ENCODE results near the gene PLCD3. TPM values are rescaled to one million over a fixed set of nuclear protein-coding genes. Genes with fewer than 3 reads are reported as not detected.
A peak's percentile ranks its signal among the peaks of the same experiment; 100 is the strongest.

The PLCD3 gene
- total and polyA plus RNA-seq, 9 of the 15 experiments (the other 6 are each of a cell fraction or from before 2014, with no cell fraction given) = 0.20 to 22.6 (median 7.5) TPM

DNA sequence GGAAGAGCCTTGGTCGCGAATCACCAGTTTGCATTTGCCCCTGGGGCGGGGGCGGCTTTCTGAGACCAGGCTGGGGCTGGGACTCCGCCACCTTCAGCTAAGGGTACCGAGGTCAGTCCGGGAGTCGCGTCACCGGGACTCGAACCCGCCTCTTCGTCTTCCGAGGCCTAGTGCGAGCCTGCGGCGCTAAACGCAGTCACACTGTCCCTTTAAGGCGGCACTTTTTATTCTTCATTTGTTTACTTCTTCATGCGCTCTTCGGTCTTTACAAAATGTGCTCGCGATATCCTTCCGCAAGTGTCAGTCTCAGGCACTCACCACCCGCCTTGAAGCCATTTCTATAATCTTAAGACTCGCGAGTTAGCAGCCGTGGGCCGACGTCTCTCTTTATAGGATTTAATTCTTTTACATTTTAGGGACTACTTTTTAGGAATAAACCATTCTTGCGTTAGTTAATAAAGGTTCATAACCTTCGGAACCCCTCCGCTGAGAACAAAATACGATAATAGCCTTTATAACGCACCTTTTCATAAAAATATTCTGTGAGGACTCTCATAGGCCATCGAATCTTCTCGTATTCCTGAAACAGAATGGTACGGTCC lies 15.4 kb upstream of the PLCD3 start (continued):
- TF ChIP-seq CCNT2 (IDR thresholded peaks at IDR 0.05; ENCODE audit: borderline replicate concordance, extremely low read depth, insufficient read length, low read depth, low read length) (peak; percentile 50), ZNF217 (CRISPR knock-in tag; IDR thresholded peaks at IDR 0.05) (no peak), CEBPG (CRISPR knock-in tag; IDR thresholded peaks at IDR 0.05) (no peak), CEBPG (tag; conservative IDR thresholded peaks at IDR 0.05 in 1 of 2, IDR thresholded peaks at IDR 0.05 in 1 of 2) (no peak), SETDB1 (IDR thresholded peaks at IDR 0.05; ENCODE audit: low read length) (no peak), ZNF41 (CRISPR knock-in tag; conservative IDR thresholded peaks at IDR 0.05) (peak; percentile 65; the same call in 1 of the 2 replicates), KDM1A (IDR thresholded peaks at IDR 0.05) (no peak), MTA2 (IDR thresholded peaks at IDR 0.05; ENCODE audit: low read depth) (peak; percentile 37; the same call in 1 of the 2 replicates), PCBP1 (IDR thresholded peaks at IDR 0.05; ENCODE audit: low read depth, low read length, poor library complexity, severe bottlenecking) (no peak), ZNF75A (CRISPR knock-in tag; IDR thresholded peaks at IDR 0.05) (no peak), C11orf30 (IDR thresholded peaks at IDR 0.05; ENCODE audit: low read depth) (0 out of 2 replicates have a peak, but pooled peaks have one; percentile 2), CXXC5 (CRISPR knock-in tag; IDR thresholded peaks at IDR 0.05) (no peak; the same call in 1 of the 2 replicates), ZFPM2 (CRISPR knock-in tag; IDR thresholded peaks at IDR 0.05) (peak; percentile 24; the same call in 1 of the 2 replicates), KAT8 (IDR thresholded peaks at IDR 0.05; ENCODE audit: low read depth) (no peak)
- TF ChIP-seq, protein P1, sequence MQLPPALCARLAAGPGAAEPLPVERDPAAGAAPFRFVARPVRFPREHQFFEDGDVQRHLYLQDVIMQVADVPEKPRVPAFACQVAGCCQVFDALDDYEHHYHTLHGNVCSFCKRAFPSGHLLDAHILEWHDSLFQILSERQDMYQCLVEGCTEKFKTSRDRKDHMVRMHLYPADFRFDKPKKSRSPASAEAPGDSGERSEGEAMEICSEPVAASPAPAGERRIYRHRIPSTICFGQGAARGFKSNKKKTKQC (CRISPR knock-in tag; IDR thresholded peaks at IDR 0.05) = peak; percentile 38; the same call in 1 of the 2 replicates
- TF ChIP-seq, protein P2, sequence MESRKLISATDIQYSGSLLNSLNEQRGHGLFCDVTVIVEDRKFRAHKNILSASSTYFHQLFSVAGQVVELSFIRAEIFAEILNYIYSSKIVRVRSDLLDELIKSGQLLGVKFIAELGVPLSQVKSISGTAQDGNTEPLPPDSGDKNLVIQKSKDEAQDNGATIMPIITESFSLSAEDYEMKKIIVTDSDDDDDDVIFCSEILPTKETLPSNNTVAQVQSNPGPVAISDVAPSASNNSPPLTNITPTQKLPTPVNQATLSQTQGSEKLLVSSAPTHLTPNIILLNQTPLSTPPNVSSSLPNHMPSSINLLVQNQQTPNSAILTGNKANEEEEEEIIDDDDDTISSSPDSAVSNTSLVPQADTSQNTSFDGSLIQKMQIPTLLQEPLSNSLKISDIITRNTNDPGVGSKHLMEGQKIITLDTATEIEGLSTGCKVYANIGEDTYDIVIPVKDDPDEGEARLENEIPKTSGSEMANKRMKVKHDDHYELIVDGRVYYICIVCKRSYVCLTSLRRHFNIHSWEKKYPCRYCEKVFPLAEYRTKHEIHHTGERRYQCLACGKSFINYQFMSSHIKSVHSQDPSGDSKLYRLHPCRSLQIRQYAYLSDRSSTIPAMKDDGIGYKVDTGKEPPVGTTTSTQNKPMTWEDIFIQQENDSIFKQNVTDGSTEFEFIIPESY (CRISPR knock-in tag; IDR thresholded peaks at IDR 0.05) = no peak
- TF ChIP-seq, protein P3, sequence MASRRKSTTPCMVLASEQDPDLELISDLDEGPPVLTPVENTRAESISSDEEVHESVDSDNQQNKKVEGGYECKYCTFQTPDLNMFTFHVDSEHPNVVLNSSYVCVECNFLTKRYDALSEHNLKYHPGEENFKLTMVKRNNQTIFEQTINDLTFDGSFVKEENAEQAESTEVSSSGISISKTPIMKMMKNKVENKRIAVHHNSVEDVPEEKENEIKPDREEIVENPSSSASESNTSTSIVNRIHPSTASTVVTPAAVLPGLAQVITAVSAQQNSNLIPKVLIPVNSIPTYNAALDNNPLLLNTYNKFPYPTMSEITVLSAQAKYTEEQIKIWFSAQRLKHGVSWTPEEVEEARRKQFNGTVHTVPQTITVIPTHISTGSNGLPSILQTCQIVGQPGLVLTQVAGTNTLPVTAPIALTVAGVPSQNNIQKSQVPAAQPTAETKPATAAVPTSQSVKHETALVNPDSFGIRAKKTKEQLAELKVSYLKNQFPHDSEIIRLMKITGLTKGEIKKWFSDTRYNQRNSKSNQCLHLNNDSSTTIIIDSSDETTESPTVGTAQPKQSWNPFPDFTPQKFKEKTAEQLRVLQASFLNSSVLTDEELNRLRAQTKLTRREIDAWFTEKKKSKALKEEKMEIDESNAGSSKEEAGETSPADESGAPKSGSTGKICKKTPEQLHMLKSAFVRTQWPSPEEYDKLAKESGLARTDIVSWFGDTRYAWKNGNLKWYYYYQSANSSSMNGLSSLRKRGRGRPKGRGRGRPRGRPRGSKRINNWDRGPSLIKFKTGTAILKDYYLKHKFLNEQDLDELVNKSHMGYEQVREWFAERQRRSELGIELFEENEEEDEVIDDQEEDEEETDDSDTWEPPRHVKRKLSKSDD (conservative IDR thresholded peaks at IDR 0.05; ENCODE audit: low read length) = 0 out of 2 replicates have a peak, but pooled peaks have one; percentile 41
- TF ChIP-seq, protein P4, sequence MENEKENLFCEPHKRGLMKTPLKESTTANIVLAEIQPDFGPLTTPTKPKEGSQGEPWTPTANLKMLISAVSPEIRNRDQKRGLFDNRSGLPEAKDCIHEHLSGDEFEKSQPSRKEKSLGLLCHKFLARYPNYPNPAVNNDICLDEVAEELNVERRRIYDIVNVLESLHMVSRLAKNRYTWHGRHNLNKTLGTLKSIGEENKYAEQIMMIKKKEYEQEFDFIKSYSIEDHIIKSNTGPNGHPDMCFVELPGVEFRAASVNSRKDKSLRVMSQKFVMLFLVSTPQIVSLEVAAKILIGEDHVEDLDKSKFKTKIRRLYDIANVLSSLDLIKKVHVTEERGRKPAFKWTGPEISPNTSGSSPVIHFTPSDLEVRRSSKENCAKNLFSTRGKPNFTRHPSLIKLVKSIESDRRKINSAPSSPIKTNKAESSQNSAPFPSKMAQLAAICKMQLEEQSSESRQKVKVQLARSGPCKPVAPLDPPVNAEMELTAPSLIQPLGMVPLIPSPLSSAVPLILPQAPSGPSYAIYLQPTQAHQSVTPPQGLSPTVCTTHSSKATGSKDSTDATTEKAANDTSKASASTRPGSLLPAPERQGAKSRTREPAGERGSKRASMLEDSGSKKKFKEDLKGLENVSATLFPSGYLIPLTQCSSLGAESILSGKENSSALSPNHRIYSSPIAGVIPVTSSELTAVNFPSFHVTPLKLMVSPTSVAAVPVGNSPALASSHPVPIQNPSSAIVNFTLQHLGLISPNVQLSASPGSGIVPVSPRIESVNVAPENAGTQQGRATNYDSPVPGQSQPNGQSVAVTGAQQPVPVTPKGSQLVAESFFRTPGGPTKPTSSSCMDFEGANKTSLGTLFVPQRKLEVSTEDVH (IDR thresholded peaks at IDR 0.05; ENCODE audit: low read depth, partially characterized antibody) = peak; percentile 61

Data from K562 (cell line).